K562 (cell line): ENCODE measurements around the gene HOPX. TPM values are rescaled to one million over a fixed set of nuclear protein-coding genes. Genes with fewer than 3 reads are reported as not detected.

Experiments
- ATAC-seq: fragments of 200-7000 bp; cut with Tn5 transposase; 3 replicates; pipeline ENCODE4 v1.9.1; 2020; ENCODE audit warnings: moderate library complexity
- BruUV-seq: library from RNA; stranded (reverse); fragments of 400-500 nt; replicated peaks from 2 replicates; lab custom pipeline; 2021; lab: Mats Ljungman, UMichigan
- CTCF ChIA-PET: fragments of 300-600 bp; formaldehyde crosslinking; extraction: SDS; loops from one replicate; lab custom pipeline; 2021; ENCODE audit warnings: low intra/inter-chr PET ratio; lab: Yijun Ruan, JAX
- POLR2A ChIA-PET: fragments of 300-600, 350-650 bp; sonication (Branson Sonifier 250); formaldehyde crosslinking; extraction: SDS; loops from one replicate; lab custom pipeline; 2021; ENCODE audit warnings: antibody characterized with exemption, inconsistent platforms; lab: Yijun Ruan, JAX
- DNase-seq, 4 experiments: peaks; one replicate each; pipeline versions ENCODE4 v3.0.0 to v3.0.0-alpha.2; 2011 to 2018; ENCODE audit warnings: low spot score in 3 of 4, mixed read lengths in 3 of 4; ENCODE audit errors: extremely low read depth in 1 of 4
- FAIRE-seq: peaks from 2 replicates; lab custom pipeline; 2011; peaks lifted over from hg19 to GRCh38; lab: Jason Lieb, UNC
- H2AFZ ChIP-seq: 2 replicates; pipeline ENCODE4 v1.6.0; 2011; ENCODE audit warnings: low read depth, low read length, control low read depth, inconsistent platforms
- H3K27ac ChIP-seq: fragments of 200-600 bp; 3 replicates; pipeline ENCODE4 v1.8.0; 2011; ENCODE audit warnings: low read depth, mild to moderate bottlenecking, control low read depth, inconsistent platforms, low read length, moderate library complexity, mixed read lengths; ENCODE audit errors: extremely low read depth
- H3K27me3 ChIP-seq, 2 experiments: fragments of 300-600 bp in 1 of 2; 2 replicates in 1 of 2; 3 replicates in 1 of 2; pipeline versions ENCODE4 v1.6.0 to v1.8.0; 2011; ENCODE audit warnings: inconsistent platforms in 2 of 2, low read length in 2 of 2, mild to moderate bottlenecking in 1 of 2, mixed read lengths in 1 of 2, moderate library complexity in 1 of 2; ENCODE audit not compliant: control insufficient read depth in 2 of 2, insufficient read depth in 2 of 2
- H3K36me3 ChIP-seq: fragments of 300-600 bp; 3 replicates; pipeline ENCODE4 v1.8.0; 2011; ENCODE audit warnings: mild to moderate bottlenecking, low read length, inconsistent platforms; ENCODE audit not compliant: control insufficient read depth, insufficient read depth
- H3K4me1 ChIP-seq, 2 experiments: fragments of 200-600 bp in 1 of 2; replicated peaks in 1 of 2; 2 replicates in 1 of 2; 3 replicates in 1 of 2; pipeline versions ENCODE4 v1.5.1 to v1.8.0; 2011; ENCODE audit warnings: inconsistent platforms in 2 of 2, low read length in 2 of 2, mild to moderate bottlenecking in 1 of 2, mixed read lengths in 1 of 2, moderate library complexity in 1 of 2; ENCODE audit not compliant: control insufficient read depth in 2 of 2, insufficient read depth in 2 of 2
- H3K4me2 ChIP-seq: 2 replicates; pipeline ENCODE4 v1.6.1; 2011; ENCODE audit warnings: low read length, control low read depth, inconsistent platforms, mixed read lengths; ENCODE audit not compliant: insufficient read depth
- H3K4me3 ChIP-seq: fragments of 200-600 bp; sonication (generic), shearing (Covaris generic); 2 replicates; pipeline ENCODE4 v1.5.1; 2016; ENCODE audit warnings: control low read depth, inconsistent platforms
- H3K79me2 ChIP-seq: fragments of 200-600 bp; 3 replicates; pipeline ENCODE4 v1.8.0; 2011; ENCODE audit warnings: low read length, inconsistent platforms; ENCODE audit not compliant: control insufficient read depth, insufficient read depth
- H3K9ac ChIP-seq, 2 experiments: 2 replicates each; pipeline versions ENCODE4 v1.6.0 to v1.6.1; 2011; ENCODE audit warnings: low read depth in 2 of 2, low read length in 2 of 2, control low read depth in 1 of 2, inconsistent platforms in 1 of 2, mild to moderate bottlenecking in 1 of 2, mixed read lengths in 1 of 2; ENCODE audit not compliant: insufficient read depth in 1 of 2
- H3K9me1 ChIP-seq: one replicate; pipeline ENCODE4 v1.6.0; 2011; ENCODE audit warnings: inconsistent platforms, mild to moderate bottlenecking, low read length, moderate library complexity; ENCODE audit not compliant: control insufficient read depth, insufficient read depth
- H3K9me3 ChIP-seq: replicated peaks from 2 replicates; pipeline ENCODE4 v1.5.1; 2011; ENCODE audit warnings: low read depth, low read length, inconsistent platforms; ENCODE audit not compliant: control insufficient read depth, insufficient read depth
- H4K20me1 ChIP-seq: replicated peaks from 2 replicates; pipeline ENCODE4 v1.6.1; 2011; ENCODE audit warnings: low read length, inconsistent platforms, mixed read lengths; ENCODE audit not compliant: control insufficient read depth, insufficient read depth
- GATAD2A ChIP-seq: fragments of 450-650 bp; IDR thresholded peaks from 2 replicates; pipeline ENCODE4 v1.6.1; 2017
- HDAC6 ChIP-seq: IDR thresholded peaks from 2 replicates; pipeline ENCODE4 v1.6.1; 2012; ENCODE audit warnings: low read depth, mild to moderate bottlenecking, control low read depth, inconsistent platforms, low read length, moderate library complexity
- HNRNPLL ChIP-seq: fragments of 200-400 bp; formaldehyde crosslinking; IDR thresholded peaks from 2 replicates; pipeline ENCODE4 v1.6.1; 2017; ENCODE audit warnings: low read length, low read depth, mild to moderate bottlenecking; ENCODE audit not compliant: poor library complexity, severe bottlenecking
- HOXB6 ChIP-seq: fragments of 250-450 bp; sonication (Bioruptor Pico); IDR thresholded peaks from 2 replicates; pipeline ENCODE4 v1.5.1; 2022; ENCODE audit warnings: mild to moderate bottlenecking, borderline replicate concordance
- MBD2 ChIP-seq: sonication (generic); IDR thresholded peaks from 2 replicates; pipeline ENCODE4 v1.6.1; 2016; ENCODE audit warnings: low read depth, borderline replicate concordance
- NCOA1 ChIP-seq: fragments of 450-650 bp; IDR thresholded peaks from 2 replicates; pipeline ENCODE4 v1.6.1; 2016; ENCODE audit warnings: low read depth
- RCOR1 ChIP-seq, 2 experiments: IDR thresholded peaks; 2 replicates each; pipeline ENCODE4 v1.6.1; 2012; ENCODE audit warnings: low read depth in 2 of 2, low read length in 2 of 2, borderline replicate concordance in 1 of 2, improper control_type of control experiment in 1 of 2
- RUNX1 ChIP-seq: sonication (generic); IDR thresholded peaks from 2 replicates; pipeline ENCODE4 v1.6.1; 2016; ENCODE audit warnings: antibody characterized with exemption, low read depth
- SMAD2 ChIP-seq: fragments of 150-350 bp; IDR thresholded peaks from 2 replicates; pipeline ENCODE4 v1.6.1; 2014; ENCODE audit warnings: low read depth, mild to moderate bottlenecking, low read length
- TAL1 ChIP-seq: fragments of 450-650 bp; IDR thresholded peaks from 2 replicates; pipeline ENCODE4 v1.6.1; 2016; ENCODE audit warnings: mild to moderate bottlenecking
- TCF3 ChIP-seq: sonication (generic); formaldehyde crosslinking; IDR thresholded peaks from 2 replicates; pipeline ENCODE4 v1.4.0; 2020; ENCODE audit warnings: mild to moderate bottlenecking, missing genetic modification reagents
- ZNF311 ChIP-seq: fragments of 250-450 bp; sonication (Bioruptor Pico); IDR thresholded peaks from 2 replicates; pipeline ENCODE4 v1.4.0; 2020; ENCODE audit warnings: mild to moderate bottlenecking, moderate library complexity
- ZNF766 ChIP-seq: fragments of 200-800 bp; sonication (Bioruptor generic); conservative IDR thresholded peaks from 2 replicates; pipeline ENCODE4 v1.6.1; 2016; ENCODE audit warnings: missing genetic modification characterization, missing compliant biosample characterization
- ZNF780A ChIP-seq: fragments of 250-450 bp; sonication (Bioruptor Pico); IDR thresholded peaks from 2 replicates; pipeline ENCODE4 v1.5.0; 2021; ENCODE audit warnings: mild to moderate bottlenecking
- WGBS: fragments of 100-300 bp; shearing (Covaris generic); methylation state at CpG from one replicate; pipeline ENCODE4 v1.1.6; 2016; ENCODE audit warnings: low coverage, mixed read lengths; ENCODE audit not compliant: insufficient coverage; ENCODE audit errors: missing lambda C conversion rate; 5-methylcytosine and 5-hydroxymethylcytosine counted together
- in situ Hi-C: fragments of 300-500 bp; cut with MboI; formaldehyde crosslinking; loops from 4 replicates; pipeline ENCODE4 v1.15.0; 2018; ENCODE audit warnings: inconsistent platforms, mixed read lengths
- intact Hi-C: fragments of 100-400 bp; cut with micrococcal nuclease; formaldehyde crosslinking; loops from 2 replicates; pipeline ENCODE4 v1.14.2; 2022
- polyA plus RNA-seq, 8 experiments: library from polyadenylated mRNA; depleted of rRNA in 4 of 8; stranded (reverse) in 5 of 8; unstranded in 3 of 8; fragments of >200 nt; fragmentation: Nextera tagmentation in 2 of 8; fragmentation: Illumina TruSeq in 1 of 8; extraction: Ambion mirVana in 2 of 8; extraction: Trizol in 1 of 8; gene quantifications; 2 replicates each; pipeline versions ENCODE4 v1.2.1 to v1.2.3, GENCODE V29; 2011 to 2014; ENCODE audit warnings: inconsistent platforms in 1 of 8, missing spikeins in 1 of 8
- total RNA-seq, 7 experiments: library from RNA; depleted of rRNA in 6 of 7; stranded (reverse); fragments of >200 nt in 6 of 7; fragmentation: Illumina TruSeq in 2 of 7; extraction: Trizol in 2 of 7; gene quantifications; 2 replicates each; pipeline versions ENCODE4 v1.2.1 to v1.2.3, GENCODE V29; 2011 to 2021; ENCODE audit warnings: low replicate concordance in 1 of 7
- TF ChIP-seq, protein P1 (sequence below): IDR thresholded peaks from 2 replicates; pipeline ENCODE4 v1.6.1; 2011; ENCODE audit not compliant: insufficient read length; ENCODE audit errors: extremely low read depth
- TF ChIP-seq, protein P2 (sequence below): fragments of 450-650 bp; IDR thresholded peaks from 2 replicates; pipeline ENCODE4 v1.6.1; 2017; ENCODE audit warnings: mild to moderate bottlenecking, moderate library complexity

HOPX gene
- total and polyA plus RNA-seq, 9 of the 15 experiments (the other 6 are each of a cell fraction or from before 2014, with no cell fraction given) = 0.24 TPM; not detected in 8

DNA sequence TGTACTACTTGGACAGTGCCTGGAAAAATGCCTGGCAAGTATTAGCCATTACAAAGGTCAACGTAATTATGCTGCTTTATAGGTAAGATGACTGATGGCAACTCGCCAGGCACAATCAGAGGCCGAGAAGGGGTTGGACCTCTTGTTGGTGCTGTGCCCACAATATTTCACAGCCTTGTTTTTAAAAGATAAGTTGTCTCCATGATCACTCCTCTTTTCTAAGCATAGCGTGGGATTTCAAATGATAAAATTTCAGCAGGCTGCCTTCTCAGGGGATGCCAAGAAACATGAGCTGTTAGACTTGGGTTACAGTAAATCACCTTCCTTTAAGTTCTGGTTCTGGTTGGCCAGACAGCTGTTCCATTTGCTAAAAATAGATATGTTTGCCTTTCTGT is 26.9 kb downstream of the HOPX start (continued):
- TF ChIP-seq NCOA1 (no peak), HOXB6 (no peak), HDAC6 (no peak)
- TF ChIP-seq, protein P1, sequence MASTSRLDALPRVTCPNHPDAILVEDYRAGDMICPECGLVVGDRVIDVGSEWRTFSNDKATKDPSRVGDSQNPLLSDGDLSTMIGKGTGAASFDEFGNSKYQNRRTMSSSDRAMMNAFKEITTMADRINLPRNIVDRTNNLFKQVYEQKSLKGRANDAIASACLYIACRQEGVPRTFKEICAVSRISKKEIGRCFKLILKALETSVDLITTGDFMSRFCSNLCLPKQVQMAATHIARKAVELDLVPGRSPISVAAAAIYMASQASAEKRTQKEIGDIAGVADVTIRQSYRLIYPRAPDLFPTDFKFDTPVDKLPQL = no peak

DNA sequence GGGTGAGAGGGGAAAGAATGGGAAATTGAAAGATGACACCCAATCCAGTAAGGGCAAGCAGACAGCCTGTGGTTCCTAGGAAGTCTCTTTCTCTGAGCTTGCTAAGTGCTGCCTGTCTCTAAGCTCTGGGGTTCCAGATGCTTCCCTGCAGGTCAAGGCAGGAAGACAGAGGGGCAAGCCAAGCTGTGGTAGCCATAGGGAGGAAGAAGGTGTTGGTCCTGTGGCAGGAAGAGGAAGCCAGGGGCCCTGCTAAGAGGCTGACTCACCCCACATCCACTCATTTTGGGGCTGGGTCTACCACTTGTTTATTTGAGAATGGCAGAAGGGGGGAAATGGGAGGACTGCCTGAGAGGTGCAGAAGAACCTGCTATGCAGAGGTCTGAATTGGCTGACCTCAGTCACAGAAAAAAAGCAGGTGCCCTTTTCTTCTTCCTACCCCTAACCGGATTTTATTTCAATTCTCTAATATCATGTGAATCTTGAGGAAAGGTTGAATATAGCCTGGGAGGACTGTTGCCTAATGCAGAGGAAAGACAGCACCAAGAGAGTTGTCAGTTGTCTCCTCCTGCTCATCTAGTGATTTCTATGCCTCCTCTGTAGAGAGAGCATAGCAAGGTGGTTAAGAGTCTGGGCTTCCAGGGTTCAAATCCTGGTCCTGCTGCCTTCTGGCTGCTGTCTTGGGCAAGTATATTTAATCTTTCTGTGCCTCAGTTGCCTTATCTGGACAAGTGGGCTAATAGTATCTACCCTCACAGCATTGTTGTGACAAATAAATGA is 27.4 kb downstream of the HOPX start:
- no peak for ATAC-seq
- CTCF ChIA-PET = no interaction called here
- Histone ChIP-seq H3K9ac (no peak overlapping the region), H3K36me3 (no peaks in the 10 kb centered on the region), H2AFZ (no peak overlapping the region), H3K9me3 (no peaks in the 10 kb centered on the region)
- FAIRE-seq = no peak
- intact Hi-C loops = no loop called here
- in situ Hi-C loops = no loop called here
- no peak for DNase-seq
- TF ChIP-seq TCF3 (no peak), RUNX1 (no peak), ZNF311 (no peak), ZNF780A (CRISPR knock-in tag) (no peak), RCOR1 (IDR thresholded peaks at IDR 0.05; ENCODE audit: borderline replicate concordance in 1 of 2, low read depth in 2 of 2, low read length in 2 of 2) (no peak), HNRNPLL (no peak), SMAD2 (no peak), ZNF766 (CRISPR knock-in tag) (no peak), MBD2 (no peak), TAL1 (no peak), GATAD2A (no peak)
- TF ChIP-seq, protein P2, sequence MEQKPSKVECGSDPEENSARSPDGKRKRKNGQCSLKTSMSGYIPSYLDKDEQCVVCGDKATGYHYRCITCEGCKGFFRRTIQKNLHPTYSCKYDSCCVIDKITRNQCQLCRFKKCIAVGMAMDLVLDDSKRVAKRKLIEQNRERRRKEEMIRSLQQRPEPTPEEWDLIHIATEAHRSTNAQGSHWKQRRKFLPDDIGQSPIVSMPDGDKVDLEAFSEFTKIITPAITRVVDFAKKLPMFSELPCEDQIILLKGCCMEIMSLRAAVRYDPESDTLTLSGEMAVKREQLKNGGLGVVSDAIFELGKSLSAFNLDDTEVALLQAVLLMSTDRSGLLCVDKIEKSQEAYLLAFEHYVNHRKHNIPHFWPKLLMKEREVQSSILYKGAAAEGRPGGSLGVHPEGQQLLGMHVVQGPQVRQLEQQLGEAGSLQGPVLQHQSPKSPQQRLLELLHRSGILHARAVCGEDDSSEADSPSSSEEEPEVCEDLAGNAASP = no peak
- TF ChIP-seq, all 486 proteins: peak for 0
- Histone ChIP-seq H3K9me1 (no peaks in the 10 kb centered on the region), H4K20me1 (no peaks in the 10 kb centered on the region), H3K4me2 (no peak overlapping the region), H3K27ac (no peak overlapping the region), H3K27me3 (peaks cover 25 to 31% of the 10 kb centered on the region in 2 experiments), H3K4me3 (no peak overlapping the region), H3K4me1 (peaks cover 0 to 12% of the 10 kb centered on the region in 2 experiments; a peak in 1 of 5 replicates), H3K79me2 (no peaks in the 10 kb centered on the region)
- 0% methylated on average over 1 of the region's 1 CpG for WGBS
- no TSS peak for BruUV-seq
- POLR2A ChIA-PET = interaction anchor here (0.9 kb wide), 1 partner anchor 53 kb away, joined by 3 read pairs; no protein-coding TSS in a partner anchor
